GM10266 (cell line): ENCODE data around the gene TSPAN11.

Source experiments
- DNase-seq: peaks from one replicate; pipeline ENCODE4 v3.0.0; 2012; ENCODE audit errors: extremely low spot score
- TF ChIP-seq, protein P1 (sequence below): IDR thresholded peaks from 2 replicates; pipeline ENCODE4 v1.5.1; 2012; ENCODE audit warnings: mild to moderate bottlenecking, low read depth; ENCODE audit not compliant: control insufficient read depth, insufficient read depth; ENCODE audit errors: missing control alignments

TSPAN11 gene

DNA sequence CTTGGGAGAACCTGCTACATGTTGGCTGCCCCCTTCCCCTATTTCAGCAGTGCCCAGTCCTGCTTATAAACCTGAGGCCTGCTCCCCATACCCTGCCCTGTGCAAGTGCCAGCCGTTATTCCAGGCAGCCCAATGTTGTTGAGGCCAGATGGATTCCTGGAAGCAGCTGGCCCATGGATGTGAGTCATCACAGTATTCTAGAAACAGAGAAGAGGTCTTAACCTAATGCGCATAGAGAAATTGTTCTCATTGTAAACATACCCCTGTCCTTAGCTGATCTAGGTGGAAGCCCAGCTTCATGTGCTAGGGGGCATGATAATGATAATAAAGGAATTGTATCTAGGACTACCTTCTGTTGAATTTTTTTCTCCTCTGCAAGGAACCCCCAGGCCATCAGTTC, 69.7 kb downstream of the TSPAN11 start:
- DNase-seq = no peak
- TF ChIP-seq, protein P1, sequence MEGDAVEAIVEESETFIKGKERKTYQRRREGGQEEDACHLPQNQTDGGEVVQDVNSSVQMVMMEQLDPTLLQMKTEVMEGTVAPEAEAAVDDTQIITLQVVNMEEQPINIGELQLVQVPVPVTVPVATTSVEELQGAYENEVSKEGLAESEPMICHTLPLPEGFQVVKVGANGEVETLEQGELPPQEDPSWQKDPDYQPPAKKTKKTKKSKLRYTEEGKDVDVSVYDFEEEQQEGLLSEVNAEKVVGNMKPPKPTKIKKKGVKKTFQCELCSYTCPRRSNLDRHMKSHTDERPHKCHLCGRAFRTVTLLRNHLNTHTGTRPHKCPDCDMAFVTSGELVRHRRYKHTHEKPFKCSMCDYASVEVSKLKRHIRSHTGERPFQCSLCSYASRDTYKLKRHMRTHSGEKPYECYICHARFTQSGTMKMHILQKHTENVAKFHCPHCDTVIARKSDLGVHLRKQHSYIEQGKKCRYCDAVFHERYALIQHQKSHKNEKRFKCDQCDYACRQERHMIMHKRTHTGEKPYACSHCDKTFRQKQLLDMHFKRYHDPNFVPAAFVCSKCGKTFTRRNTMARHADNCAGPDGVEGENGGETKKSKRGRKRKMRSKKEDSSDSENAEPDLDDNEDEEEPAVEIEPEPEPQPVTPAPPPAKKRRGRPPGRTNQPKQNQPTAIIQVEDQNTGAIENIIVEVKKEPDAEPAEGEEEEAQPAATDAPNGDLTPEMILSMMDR = no peak

DNA sequence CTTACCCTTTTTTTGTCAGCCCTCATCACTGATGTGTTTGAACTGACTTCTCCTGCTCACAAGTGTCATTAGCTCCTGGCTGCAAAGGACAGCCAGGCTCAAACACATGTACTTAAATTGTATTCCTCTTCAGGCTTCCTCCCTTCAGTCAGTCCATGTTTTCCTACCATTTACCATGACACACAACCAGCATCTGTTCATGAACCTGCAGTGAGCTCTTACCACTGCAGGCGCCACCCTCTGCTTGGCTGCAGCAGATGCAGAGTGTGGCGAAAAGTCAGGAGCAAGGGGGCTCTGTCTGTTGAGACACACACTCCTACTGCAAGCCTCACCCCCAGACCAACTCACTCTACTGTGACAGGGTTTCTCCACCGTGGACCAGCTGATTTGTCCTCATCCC, 70.2 kb downstream of the TSPAN11 start:
- TF ChIP-seq, protein P1 = no peak

DNA sequence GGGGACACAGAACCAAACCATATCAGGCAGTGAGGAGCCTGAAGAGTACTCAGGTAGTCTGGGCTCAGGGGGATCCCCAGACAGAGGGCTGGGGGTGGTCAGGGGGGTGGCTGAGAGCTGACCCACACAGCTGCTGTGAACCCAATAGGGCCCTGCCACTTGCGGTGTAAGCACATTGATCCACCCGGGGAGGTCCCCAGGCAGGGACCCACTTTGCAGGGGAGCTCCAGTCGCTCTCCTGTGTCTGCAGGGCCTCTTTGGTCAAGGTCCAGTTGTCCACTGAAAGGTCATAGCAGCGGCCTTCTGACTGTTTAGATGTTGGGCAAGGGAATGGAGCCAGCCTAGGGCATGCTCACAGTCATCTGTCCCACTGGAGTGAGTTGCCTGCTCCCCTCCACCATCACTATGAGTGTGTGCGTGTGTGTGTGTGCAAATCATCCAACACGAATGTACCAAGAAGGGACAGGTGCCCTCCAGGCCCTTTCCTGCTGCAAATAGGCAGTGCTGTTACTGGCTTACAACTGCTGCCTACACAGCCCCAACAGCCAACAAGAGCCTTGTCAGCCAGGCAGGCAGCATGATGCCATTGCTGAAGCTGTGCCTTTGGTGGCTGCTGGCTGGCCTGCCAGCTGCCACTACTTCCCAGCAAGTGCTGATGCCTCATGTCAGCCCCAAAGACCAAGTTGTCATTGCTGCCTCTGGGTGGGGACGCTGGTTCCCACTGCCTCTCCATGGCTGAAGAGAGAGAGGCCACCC, 71.3 kb downstream of the TSPAN11 start:
- no peak for DNase-seq
- TF ChIP-seq, protein P1 = no peak

More for the DNA sequence above, 70.2 kb downstream of the TSPAN11 start:
- no peak for DNase-seq

DNA sequence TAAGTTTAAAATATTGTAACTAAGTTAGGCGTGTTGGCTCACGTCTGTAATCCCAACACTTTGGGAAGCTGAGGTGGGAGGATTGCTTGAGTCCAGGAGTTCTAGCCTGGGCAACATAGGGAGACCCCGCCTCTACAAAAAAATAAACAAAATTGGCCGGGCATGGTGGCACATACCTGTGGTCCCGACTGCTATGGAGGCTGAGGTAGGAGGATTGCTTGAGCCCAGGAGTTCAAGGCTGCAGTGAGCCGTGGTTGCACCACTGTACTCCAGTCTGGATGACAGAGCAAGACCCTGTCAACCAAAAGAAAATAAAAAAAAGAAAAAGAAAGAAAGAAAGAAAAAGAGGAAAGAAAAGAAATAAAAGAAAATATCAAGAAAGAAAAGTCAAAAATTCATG, 72.5 kb downstream of the TSPAN11 start:
- no peak for DNase-seq
- TF ChIP-seq, protein P1 = no peak

DNA sequence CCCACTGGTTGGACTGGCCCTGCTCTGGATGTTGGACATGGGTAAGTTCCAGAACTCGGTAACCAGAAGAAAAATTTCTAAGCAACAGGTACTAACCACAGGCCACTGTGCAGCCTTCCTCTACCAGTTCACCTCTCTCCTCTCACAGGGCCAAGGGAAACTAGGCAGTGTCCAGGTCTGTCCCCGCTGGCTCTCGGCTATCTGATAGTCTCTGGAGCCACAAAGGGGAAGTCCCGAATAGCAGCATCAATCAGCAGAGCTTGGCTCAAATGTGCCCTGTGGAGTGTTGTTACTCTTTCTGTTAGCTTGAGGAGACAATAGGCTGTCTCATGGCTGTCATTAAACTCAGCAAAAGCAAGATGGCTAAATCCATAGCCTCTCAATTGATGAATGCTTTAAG, 73.2 kb downstream of the TSPAN11 start:
- DNase-seq = no peak
- TF ChIP-seq, protein P1 = no peak

DNA sequence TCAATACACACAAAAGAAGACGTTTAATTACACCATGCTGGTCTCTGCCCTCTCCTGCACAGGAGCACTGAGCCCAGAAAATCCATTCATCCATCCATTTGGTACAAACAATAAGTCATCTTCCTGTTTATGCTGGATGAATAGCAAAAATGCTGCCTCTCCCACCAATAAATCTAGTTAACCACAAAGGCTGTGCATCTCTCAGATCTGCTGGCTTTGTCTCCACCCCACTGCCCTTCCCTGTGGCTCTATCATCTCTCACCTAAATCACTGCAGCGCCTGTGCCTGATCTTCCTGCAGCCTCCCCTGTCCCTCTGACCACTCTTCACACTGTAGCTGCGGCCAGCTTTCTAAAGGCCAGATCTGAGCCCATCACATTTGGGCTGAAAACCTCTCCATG, 74.2 kb downstream of the TSPAN11 start:
- TF ChIP-seq, protein P1 = no peak
- DNase-seq = no peak

DNA sequence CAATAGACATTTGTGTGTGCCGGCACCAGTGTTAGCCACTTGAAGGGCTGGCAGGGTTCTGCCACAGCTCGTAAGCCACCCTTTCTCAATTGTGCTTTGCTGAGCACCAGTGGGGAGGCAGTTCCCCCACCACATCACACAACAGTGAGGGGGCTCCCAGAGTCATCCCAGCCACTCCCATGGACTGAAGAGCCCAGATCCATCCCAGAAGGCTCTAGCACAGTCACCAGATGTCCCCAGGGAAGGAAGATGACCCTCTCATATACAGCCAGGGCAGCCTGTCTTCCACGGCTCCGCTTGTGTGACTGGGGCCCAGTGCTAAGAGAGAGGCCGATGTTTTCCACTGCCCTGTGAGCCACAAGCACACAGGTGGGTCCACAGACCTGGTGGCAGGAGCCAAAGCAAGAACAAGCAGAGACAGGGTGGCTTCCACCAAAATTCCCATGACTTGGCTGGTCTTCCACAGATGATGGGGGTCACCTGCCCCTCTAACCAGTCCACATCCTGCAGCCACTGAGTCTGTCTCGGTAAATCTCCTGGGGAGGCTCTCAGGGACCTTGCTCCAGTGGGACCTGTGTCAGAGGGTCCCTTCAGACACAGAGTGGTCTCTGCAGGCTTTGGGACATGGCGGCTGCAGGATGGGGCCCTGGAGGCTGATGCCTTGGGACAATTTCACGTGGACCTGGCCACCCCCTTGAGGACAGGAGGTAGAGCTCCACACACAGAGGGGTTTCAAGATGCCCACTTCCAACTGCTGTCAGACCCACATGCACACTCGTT, 75.2 kb downstream of the TSPAN11 start:
- TF ChIP-seq, protein P1 = no peak
- DNase-seq = no peak
